GM19397 (cell line): Measurements from ENCODE around the gene UIMC1.

ENCODE experiments used
- ATAC-seq: cut with Tn5 transposase; IDR thresholded peaks from one replicate; pipeline ENCODE4 v1.9.1; 2021; ENCODE audit warnings: mild to moderate bottlenecking, moderate library complexity; ENCODE audit not compliant: unreplicated experiment

The UIMC1 gene

GRCh38 chr5:176956756-176957155, 49.8 kb downstream of the UIMC1 start:
- ATAC-seq = no peak

GRCh38 chr5:176955895-176956294, 50.7 kb downstream of the UIMC1 start:
- ATAC-seq = no peak

GRCh38 chr5:176954050-176954449, 52.5 kb downstream of the UIMC1 start:
- no peak for ATAC-seq

- no peak for ATAC-seq
Observed at GRCh38 chr5:176952531-176953193, 53.9 kb downstream of the UIMC1 start.

GRCh38 chr5:176948458-176948857, 58.1 kb downstream of the UIMC1 start:
- no peak for ATAC-seq

- ATAC-seq = no peak
Observed at GRCh38 chr5:176947847-176948246, 58.7 kb downstream of the UIMC1 start.

GRCh38 chr5:176944268-176944667, 62.3 kb downstream of the UIMC1 start:
- ATAC-seq = no peak

GRCh38 chr5:176943816-176944215, 62.8 kb downstream of the UIMC1 start:
- ATAC-seq = no peak

- ATAC-seq = no peak
Observed at GRCh38 chr5:176941951-176942350, 64.6 kb downstream of the UIMC1 start.

- no peak for ATAC-seq
Observed at GRCh38 chr5:176938472-176938871, 68.1 kb downstream of the UIMC1 start.

- no peak for ATAC-seq
Observed at GRCh38 chr5:176935017-176935416, 71.6 kb downstream of the UIMC1 start.

GRCh38 chr5:176934309-176934930, 72.2 kb downstream of the UIMC1 start:
- ATAC-seq = no peak

- ATAC-seq = no peak
Observed at GRCh38 chr5:176929654-176930053, 76.9 kb downstream of the UIMC1 start.

GRCh38 chr5:176927562-176927961, 79.0 kb downstream of the UIMC1 start:
- no peak for ATAC-seq

GRCh38 chr5:176922817-176923216, 83.8 kb downstream of the UIMC1 start:
- no peak for ATAC-seq

GRCh38 chr5:176921714-176922113, 84.9 kb downstream of the UIMC1 start:
- ATAC-seq = no peak

- ATAC-seq = no peak
Observed at GRCh38 chr5:176918613-176919012, 88.0 kb downstream of the UIMC1 start.

- no peak for ATAC-seq
Observed at GRCh38 chr5:176916337-176916736, 90.2 kb downstream of the UIMC1 start.

GRCh38 chr5:176915906-176916305, 90.7 kb downstream of the UIMC1 start:
- ATAC-seq = no peak

- no peak for ATAC-seq
Observed at GRCh38 chr5:176912115-176912514, 94.5 kb downstream of the UIMC1 start.

- ATAC-seq = no peak
Observed at GRCh38 chr5:176908675-176909368, 97.8 kb downstream of the UIMC1 start.

- no peak for ATAC-seq
Observed at GRCh38 chr5:176906796-176907195, 99.8 kb downstream of the UIMC1 start.
